ENCODE measurements around the gene PEX16.

The PEX16 gene

GRCh38 chr11:45930951-45931570 lies 13.4 kb upstream of the PEX16 start:
- DNase-seq = no peak

- DNase-seq = peak; percentile 61
These were observed 12.5 kb upstream of the PEX16 start for GRCh38 chr11:45930031-45930794.

DNA sequence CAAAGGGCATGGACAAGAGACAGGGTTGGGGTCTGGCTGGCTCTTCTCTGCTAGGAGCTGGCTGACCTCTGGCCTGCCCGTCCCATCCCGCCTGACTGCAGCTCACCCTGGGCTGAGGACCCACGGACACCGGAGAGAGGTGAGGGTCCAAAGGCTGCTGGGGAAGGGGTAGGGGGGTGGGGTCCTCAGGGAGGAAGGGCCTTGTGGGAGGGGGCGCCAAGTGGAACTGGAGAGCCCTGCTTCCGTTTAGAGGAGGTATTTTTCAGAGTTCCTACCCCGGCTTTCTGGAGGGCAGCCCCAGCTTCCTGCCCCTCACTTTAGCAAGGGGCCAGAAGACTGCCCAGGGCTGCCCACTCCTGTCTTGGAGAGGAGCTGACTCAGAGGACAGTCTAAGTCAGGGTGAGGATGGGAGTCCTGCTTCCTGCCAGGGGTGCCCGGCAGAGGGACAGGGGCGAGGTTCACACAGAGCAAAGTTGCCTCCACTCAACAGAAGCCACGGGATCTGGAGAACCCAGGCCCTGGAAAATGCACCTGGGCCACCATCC lies 11.9 kb upstream of the PEX16 start:
- DNase-seq = no peak

DNA sequence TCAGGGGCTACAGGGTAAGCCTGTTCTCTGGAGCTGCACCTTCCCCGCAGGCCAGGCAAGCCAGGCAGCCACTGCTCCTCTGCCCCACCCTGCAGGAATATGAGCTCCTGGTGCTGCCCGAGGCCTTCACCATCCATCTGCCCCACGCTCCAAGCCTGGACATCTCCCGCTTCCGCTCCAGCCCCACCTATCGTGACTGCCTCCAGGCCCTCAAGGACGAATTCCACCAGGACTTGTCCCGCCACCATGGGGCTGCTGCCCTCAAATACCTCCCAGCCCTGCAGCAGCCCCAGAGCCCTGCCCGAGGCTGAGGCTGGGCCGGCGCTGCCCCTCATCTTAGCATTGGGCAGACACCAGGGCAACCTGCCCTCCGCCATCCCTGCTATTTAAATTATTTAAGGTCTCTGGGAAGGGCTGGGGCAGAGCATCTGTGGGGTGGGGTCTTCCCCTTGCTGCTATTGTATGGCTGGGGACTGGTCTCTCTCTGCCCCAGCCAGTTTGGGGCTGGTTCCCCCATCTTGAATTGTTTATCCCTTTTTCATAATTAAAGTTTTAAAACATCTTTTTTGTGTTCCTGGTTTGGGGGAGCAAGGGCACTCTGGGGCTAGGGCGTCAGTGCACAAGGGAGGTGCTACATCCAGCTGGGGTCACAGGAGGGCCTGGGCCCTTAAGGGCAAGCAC lies 11.0 kb upstream of the PEX16 start:
- no peak for DNase-seq

- DNase-seq = no peak
These were observed 10.2 kb upstream of the PEX16 start for GRCh38 chr11:45927684-45928413.

- no peak for DNase-seq
These were observed 9.6 kb upstream of the PEX16 start for GRCh38 chr11:45927332-45927683.

DNA sequence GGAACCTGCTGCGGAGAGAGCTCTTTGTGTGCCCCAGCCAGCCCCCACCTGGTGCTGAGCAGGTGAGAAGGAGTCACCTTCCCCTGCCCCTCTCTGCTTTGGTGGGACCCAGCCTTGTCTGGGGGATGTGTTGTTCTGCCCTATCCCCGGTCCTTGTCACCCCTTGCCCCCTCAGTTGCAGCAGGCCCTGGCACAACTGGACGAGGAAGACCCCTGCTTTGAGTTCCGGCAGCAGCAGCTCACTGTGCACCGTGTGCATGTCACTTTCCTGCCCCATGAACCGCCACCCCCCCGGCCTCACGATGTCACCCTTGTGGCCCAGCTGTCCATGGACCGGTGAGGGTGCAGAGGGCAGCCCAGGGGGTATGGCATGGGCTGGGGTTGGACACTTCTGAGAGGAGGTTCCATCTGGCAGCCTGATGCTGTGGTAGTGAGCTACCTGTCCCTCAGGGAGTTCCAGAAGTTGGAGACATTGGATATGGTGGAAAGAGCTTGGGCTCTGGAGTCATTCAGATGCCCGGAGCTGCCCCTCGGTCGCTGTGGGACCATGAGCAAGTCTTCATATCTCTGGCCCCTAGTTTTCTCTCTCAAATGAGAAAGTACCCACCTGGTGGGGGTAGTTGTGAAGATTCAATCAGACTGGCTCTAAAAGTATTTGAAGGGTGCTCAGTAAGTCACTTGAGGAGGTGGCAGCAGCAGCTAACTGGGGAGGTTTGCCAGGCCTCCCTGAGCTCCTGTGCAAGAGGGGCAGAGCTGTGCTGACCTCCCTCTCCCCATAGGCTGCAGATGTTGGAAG lies 9.1 kb upstream of the PEX16 start:
- no peak for DNase-seq

- no peak for DNase-seq
These were observed 8.3 kb upstream of the PEX16 start for GRCh38 chr11:45926001-45926401.

- no peak for DNase-seq
These were observed 7.9 kb upstream of the PEX16 start for GRCh38 chr11:45925550-45925949.

DNA sequence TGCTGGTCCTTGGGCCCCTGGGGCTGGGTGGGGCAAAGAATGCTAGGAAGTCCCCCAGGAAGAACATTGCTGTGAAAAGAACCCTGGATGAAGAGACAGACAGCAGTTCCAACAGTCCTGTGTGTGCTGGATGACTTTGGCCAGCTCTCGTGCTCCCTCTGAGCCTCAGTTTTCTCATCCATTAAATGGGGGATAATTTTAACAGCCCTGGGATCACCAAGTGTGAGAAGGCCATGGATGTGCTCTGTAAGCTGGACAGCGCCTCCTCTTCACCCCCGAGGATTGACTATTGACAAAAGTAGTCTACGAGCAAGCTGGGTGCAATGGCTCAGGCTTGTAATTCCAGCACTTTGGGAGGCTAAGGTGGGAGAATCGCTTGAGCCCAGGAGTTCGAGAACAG lies 7.2 kb upstream of the PEX16 start:
- no peak for DNase-seq

- no peak for DNase-seq
These were observed 6.6 kb upstream of the PEX16 start for GRCh38 chr11:45924036-45924915.

DNA sequence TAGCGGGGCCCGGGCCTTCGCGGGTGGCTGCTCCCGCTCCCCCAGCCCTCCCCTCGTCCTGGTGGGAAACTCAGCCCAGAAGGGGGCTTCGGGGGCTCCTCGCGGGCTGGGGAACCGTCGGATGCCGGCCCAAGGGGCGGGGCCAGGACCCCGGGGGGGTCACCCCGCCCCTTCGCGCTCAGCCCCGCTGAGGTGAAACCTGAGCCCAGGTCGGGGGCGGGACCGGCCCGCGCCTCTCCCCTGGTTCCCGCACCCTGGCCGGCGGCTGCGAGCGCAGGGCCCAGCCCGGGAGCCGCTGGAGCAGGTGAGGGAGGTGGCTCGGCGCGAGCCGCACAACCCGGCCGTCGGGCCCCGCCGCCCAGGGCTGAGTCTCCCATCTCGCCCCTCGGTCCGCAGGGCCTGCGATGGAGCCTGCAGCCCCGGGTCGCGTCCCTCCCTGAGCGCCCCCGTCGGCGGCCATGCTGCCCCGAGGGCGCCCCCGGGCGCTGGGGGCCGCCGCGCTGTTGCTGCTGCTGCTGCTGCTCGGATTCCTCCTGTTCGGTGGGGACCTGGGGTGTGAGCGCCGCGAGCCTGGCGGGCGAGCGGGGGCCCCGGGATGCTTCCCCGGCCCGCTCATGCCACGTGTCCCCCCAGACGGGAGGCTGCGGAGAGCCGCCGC lies 4.9 kb upstream of the PEX16 start, which contains the start of gene LARGE2:
TSS of gene LARGE2 (plus strand) at position 232 of the 658 bp plus-strand sequence. CDS start at position 459, 227 bp downstream.
- DNase-seq = peak; percentile 29

DNA sequence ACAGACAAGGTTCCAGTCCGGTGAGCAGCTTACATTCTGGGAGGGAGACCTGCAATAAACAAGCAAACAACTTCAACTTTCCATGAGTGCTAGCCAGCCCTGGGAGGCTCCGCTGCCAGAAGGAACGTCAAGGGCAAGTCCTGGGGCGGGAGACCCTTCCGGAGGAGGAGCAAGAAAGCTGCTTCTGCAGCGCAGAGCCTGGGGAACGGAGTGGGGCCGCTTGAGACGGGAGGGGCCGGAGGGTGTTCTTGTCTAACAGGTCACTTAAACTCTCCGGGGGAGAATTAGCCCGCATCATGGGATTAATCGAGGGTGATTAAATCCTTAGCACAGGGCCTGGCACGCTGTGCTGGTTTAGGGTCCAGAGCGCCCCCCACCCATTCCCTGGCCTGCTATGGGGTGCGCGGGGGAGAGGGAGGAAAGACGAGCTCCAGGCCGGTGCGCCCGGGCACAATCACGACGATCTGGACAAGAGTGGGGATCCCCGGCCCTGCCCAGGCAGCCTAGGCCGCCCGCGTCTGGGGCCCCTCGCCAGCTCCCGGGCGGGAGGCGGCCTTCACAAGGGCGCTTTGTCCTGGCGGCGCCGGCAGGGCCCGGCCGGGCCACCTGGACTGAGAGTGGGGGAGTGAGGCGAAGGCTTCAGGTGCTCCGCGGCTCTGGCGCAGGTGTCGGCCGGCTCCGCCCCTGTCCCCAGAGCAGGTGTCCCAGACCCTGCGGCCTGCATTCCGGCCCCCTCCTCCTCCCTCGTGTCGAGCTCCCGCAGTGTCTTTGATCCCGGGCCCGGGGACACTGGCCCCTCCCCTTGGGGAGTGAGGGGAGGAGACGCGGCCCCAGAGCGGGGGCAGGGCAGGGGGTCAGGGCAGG lies 4.1 kb upstream of the PEX16 start:
- no peak for DNase-seq

DNA sequence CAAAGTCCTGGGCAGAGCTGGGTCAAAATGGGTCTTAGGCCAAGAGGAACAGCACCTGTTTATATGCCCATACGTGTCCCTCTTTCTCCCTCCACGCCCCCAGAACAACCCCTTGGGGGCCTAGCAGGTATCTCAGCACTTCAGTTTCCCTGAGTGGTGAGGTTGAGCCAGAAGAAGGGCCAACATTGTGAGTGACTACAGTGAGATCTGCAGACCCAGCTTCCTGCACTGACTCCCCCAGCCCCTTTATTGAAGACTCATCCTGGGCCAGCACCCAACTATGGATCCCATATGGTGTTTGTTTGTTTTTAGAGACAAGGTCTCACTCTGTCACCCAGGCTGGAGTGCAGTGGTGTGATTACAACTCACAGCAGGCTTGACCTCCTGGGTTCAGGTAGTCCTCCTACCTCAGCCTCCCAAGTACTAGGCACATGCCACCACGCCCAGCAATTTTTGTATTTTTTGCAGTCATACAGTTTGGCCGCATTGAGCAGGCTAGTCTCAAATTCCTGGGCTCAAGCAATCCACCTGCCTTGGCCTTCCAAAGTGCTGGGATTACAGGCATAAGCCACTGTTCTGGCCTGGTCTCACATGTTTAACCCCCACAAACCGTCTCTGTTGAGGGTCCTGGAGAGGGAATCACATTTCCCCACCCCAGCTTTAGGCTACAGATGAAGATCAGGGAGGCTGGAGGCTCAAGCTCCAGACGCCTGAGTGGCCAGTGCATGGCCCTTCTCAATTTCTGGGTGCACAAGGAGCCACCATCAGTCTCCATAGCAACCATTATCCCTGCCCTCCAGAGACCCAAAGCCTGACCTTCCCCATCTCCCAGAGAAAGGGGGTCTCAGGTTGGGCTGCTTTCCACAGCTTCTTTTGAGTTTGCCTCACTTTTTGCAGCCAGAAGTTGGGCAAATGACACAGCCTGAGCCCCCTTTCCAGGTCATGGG lies 3.1 kb upstream of the PEX16 start:
- no peak for DNase-seq

GRCh38 chr11:45919806-45920530 lies 2.3 kb upstream of the PEX16 start:
- no peak for DNase-seq

DNA sequence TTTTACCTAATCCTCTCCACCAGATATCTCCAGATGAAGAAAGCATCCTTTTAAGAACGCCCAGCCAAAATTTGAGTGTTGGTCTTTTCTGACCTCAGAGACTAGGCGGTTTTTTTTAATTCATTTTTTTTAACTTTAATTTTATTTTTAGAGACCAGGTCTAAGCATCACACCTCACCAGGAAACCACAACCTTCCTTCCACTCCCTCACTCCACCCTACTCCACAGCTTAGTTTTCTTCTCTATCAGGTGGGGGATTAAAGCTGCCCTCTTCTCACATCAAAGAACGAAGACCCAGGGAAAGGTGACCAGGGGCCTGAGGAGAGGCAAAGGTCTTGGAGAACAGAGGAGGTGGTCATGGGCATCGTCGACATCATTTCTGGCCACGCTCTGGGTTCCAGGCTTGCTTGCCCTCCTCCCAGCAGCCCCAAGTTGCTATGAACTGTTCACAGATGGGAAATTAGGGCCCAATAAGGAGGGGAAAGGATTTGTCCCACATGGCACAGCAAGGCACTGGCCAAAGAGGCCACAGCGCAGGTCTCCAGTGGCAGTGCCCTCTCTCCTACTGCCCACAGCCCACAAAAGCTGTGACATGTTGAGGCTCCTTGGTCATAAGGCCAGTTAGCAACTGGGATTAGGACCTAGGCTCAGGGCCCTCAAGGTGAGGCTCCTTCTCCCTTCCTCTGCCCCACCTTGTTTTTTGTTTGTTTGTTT lies 1.4 kb upstream of the PEX16 start:
- no peak for DNase-seq

DNA sequence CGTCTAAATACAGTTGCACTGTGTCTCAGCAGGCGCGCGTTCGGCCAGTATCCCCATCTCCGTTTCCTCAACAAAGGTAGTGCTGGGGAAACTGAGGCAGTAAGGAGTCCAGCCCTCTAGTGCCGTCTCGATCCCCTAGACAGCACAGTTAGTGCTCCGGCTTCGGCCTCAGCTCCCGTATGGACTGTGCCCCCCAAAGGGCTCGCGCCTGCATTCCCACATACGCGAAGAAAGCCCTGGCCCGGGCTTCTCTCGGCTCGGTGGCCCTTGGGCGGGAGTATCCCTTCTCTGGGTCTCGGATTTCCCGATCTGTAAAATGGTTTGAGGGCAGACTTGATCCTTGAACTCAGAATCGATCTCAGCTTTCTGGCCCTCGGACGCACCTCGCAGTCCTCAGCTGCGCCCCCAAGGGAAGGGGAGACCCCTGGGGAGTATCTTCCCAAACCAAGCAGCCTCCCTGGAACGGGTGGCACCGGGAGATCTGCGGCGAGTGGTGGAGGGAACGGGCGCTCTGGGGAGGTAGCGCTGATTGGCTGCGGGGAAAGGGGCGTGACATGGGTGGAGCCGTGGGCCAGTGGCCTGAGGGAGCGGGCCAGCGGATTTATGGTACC lies 759 bp upstream of the PEX16 start:
- peak; percentile 68 for DNase-seq

Data from CD4-positive, alpha-beta T cell treated with Interleukin-17A for 1 hour (primary cell).